H9 (cell line): ENCODE data around the gene PPIP5K2. TPM values are rescaled to one million over a fixed set of nuclear protein-coding genes. Genes with fewer than 3 reads are reported as not detected.

ENCODE experiments used
- DNase-seq: peaks from one replicate; pipeline ENCODE4 v3.0.0-alpha.2; 2017
- H2AFZ ChIP-seq: one replicate; pipeline ENCODE4 v1.6.1; 2013; ENCODE audit warnings: mild to moderate bottlenecking, low read length, control low read depth, moderate library complexity
- H2AK5ac ChIP-seq: 2 replicates; pipeline ENCODE4 v1.6.1; 2013; ENCODE audit warnings: low read length, control low read depth, mixed read lengths; ENCODE audit not compliant: insufficient read length
- H2BK120ac ChIP-seq: one replicate; pipeline ENCODE4 v1.6.1; 2013; ENCODE audit warnings: low read depth, mild to moderate bottlenecking, low read length, control low read depth, inconsistent platforms; ENCODE audit not compliant: poor library complexity, severe bottlenecking
- H2BK12ac ChIP-seq: 2 replicates; pipeline ENCODE4 v1.6.1; 2013; ENCODE audit warnings: low read length, control low read depth, mixed read lengths, low read depth; ENCODE audit not compliant: insufficient read length
- H2BK15ac ChIP-seq: 2 replicates; pipeline ENCODE4 v1.6.1; 2013; ENCODE audit warnings: low read depth, low read length, control low read depth
- H2BK20ac ChIP-seq: one replicate; pipeline ENCODE4 v1.6.1; 2013; ENCODE audit warnings: low read depth, mild to moderate bottlenecking, low read length, control low read depth, inconsistent platforms; ENCODE audit not compliant: poor library complexity, severe bottlenecking
- H2BK5ac ChIP-seq: 2 replicates; pipeline ENCODE4 v1.6.1; 2013; ENCODE audit warnings: low read length, control low read depth, mixed read lengths; ENCODE audit not compliant: insufficient read length
- H3K14ac ChIP-seq: 2 replicates; pipeline ENCODE4 v1.6.1; 2013; ENCODE audit warnings: low read length, control low read depth; ENCODE audit not compliant: insufficient read depth
- H3K18ac ChIP-seq: 2 replicates; pipeline ENCODE4 v1.6.1; 2013; ENCODE audit warnings: low read depth, mild to moderate bottlenecking, mixed read lengths, low read length, control low read depth; ENCODE audit not compliant: insufficient read length
- H3K23ac ChIP-seq: 2 replicates; pipeline ENCODE4 v1.6.1; 2013; ENCODE audit warnings: low read length, control low read depth, mixed read lengths, low read depth; ENCODE audit not compliant: insufficient read length
- H3K23me2 ChIP-seq: 2 replicates; pipeline ENCODE4 v1.6.1; 2013; ENCODE audit warnings: low read depth, mild to moderate bottlenecking, mixed read lengths, low read length, control low read depth; ENCODE audit not compliant: insufficient read length, poor library complexity, severe bottlenecking
- H3K27ac ChIP-seq: 2 replicates; pipeline ENCODE4 v1.5.1; 2013; ENCODE audit warnings: low read length, control low read depth, mixed read lengths, low read depth; ENCODE audit not compliant: insufficient read length
- H3K27me3 ChIP-seq: 2 replicates; pipeline ENCODE4 v1.6.1; 2013; ENCODE audit warnings: low read length, control low read depth, inconsistent platforms; ENCODE audit not compliant: insufficient read depth
- H3K4ac ChIP-seq: 2 replicates; pipeline ENCODE4 v1.6.1; 2013; ENCODE audit warnings: low read depth, mild to moderate bottlenecking, control low read depth, inconsistent platforms, low read length, moderate library complexity
- H3K4me1 ChIP-seq: 2 replicates; pipeline ENCODE4 v1.6.1; 2013; ENCODE audit warnings: low read length, control low read depth, inconsistent platforms; ENCODE audit not compliant: insufficient read depth
- H3K4me2 ChIP-seq: 2 replicates; pipeline ENCODE4 v1.6.1; 2013; ENCODE audit warnings: low read length, control low read depth, mixed read lengths; ENCODE audit not compliant: insufficient read length, insufficient read depth
- H3K56ac ChIP-seq: 2 replicates; pipeline ENCODE4 v1.6.1; 2013; ENCODE audit warnings: low read depth, mild to moderate bottlenecking, mixed read lengths, low read length, control low read depth; ENCODE audit not compliant: insufficient read length
- H3K79me1 ChIP-seq: 2 replicates; pipeline ENCODE4 v1.6.1; 2013; ENCODE audit warnings: low read depth, mild to moderate bottlenecking, moderate library complexity, low read length, control low read depth, inconsistent platforms; ENCODE audit not compliant: insufficient read depth, poor library complexity, severe bottlenecking
- H3K79me2 ChIP-seq: 2 replicates; pipeline ENCODE4 v1.6.1; 2013; ENCODE audit warnings: low read length, control low read depth, inconsistent platforms; ENCODE audit not compliant: insufficient read depth
- H3K9ac ChIP-seq: 2 replicates; pipeline ENCODE4 v1.6.1; 2013; ENCODE audit warnings: low read length, control low read depth, mixed read lengths; ENCODE audit not compliant: insufficient read length; ENCODE audit errors: extremely low read depth
- H3K9me3 ChIP-seq: one replicate; pipeline ENCODE4 v1.6.1; 2013; ENCODE audit warnings: low read depth, low read length, inconsistent platforms; ENCODE audit not compliant: control insufficient read depth
- H3T11ph ChIP-seq: one replicate; pipeline ENCODE4 v1.6.1; 2013; ENCODE audit warnings: mild to moderate bottlenecking, low read length, control low read depth, inconsistent platforms
- H4K20me1 ChIP-seq: one replicate; pipeline ENCODE4 v1.6.1; 2013; ENCODE audit not compliant: control insufficient read depth, insufficient read length, insufficient read depth
- H4K5ac ChIP-seq: 2 replicates; pipeline ENCODE4 v1.6.1; 2013; ENCODE audit warnings: low read depth, mild to moderate bottlenecking, mixed read lengths, low read length, control low read depth; ENCODE audit not compliant: insufficient read length
- H4K8ac ChIP-seq: replicated peaks from 2 replicates; pipeline ENCODE4 v1.6.1; 2013; ENCODE audit warnings: low read length, control low read depth, mixed read lengths, low read depth; ENCODE audit not compliant: insufficient read length
- H4K91ac ChIP-seq: 2 replicates; pipeline ENCODE4 v1.6.1; 2013; ENCODE audit warnings: low read depth, mild to moderate bottlenecking, moderate library complexity, mixed read lengths, low read length, control low read depth; ENCODE audit not compliant: insufficient read length
- H3K27ac Mint-ChIP-seq, 3 experiments: 2 replicates in 2 of 3; 3 replicates in 1 of 3; pipeline ENCODE4 v1.8.0; 2020 to 2021; ENCODE audit warnings: mixed read lengths in 3 of 3, mild to moderate bottlenecking in 1 of 3, moderate library complexity in 1 of 3
- H3K27me3 Mint-ChIP-seq: 2 replicates; pipeline ENCODE4 v1.8.0; 2021; ENCODE audit warnings: low read depth, mild to moderate bottlenecking, moderate library complexity, mixed read lengths
- H3K36me3 Mint-ChIP-seq, 3 experiments: 2 replicates in 2 of 3; 3 replicates in 1 of 3; pipeline ENCODE4 v1.8.0; 2020 to 2021; ENCODE audit warnings: low read depth in 3 of 3, mixed read lengths in 3 of 3; ENCODE audit not compliant: insufficient read depth in 1 of 3
- H3K4me1 Mint-ChIP-seq, 2 experiments: 2 replicates each; pipeline ENCODE4 v1.8.0; 2020; ENCODE audit warnings: mixed read lengths in 2 of 2
- H3K4me3 Mint-ChIP-seq, 2 experiments: 2 replicates in 1 of 2; 3 replicates in 1 of 2; pipeline ENCODE4 v1.8.0; 2020 to 2021; ENCODE audit warnings: mild to moderate bottlenecking in 2 of 2, mixed read lengths in 2 of 2, moderate library complexity in 1 of 2
- H3K9me3 Mint-ChIP-seq, 2 experiments: 2 replicates in 1 of 2; 3 replicates in 1 of 2; pipeline ENCODE4 v1.8.0; 2020; ENCODE audit warnings: mild to moderate bottlenecking in 2 of 2, mixed read lengths in 2 of 2, moderate library complexity in 1 of 2
- WGBS: extraction: QIAGEN DNeasy Blood & Tissue Kit; methylation state at CpG from one replicate; pipeline ENCODE4 v1.1.7; 2013; ENCODE audit warnings: missing lambda C conversion rate, low lambda C conversion rate, mixed read lengths; ENCODE audit not compliant: insufficient read length; ENCODE audit errors: extremely low coverage; 5-methylcytosine and 5-hydroxymethylcytosine counted together
- total RNA-seq: library from RNA; stranded (reverse); gene quantifications from 2 replicates; pipeline ENCODE4 v1.2.1, GENCODE V29; 2021
- TF ChIP-seq, protein P1 (sequence below): fragments of 200-600 bp; sonication (generic); conservative IDR thresholded peaks from 3 replicates; pipeline ENCODE4 v1.8.0; 2021; ENCODE audit warnings: antibody characterized with exemption, mild to moderate bottlenecking

The PPIP5K2 gene
- total RNA-seq, 1 experiment from 2014 or later: 43.8 TPM

DNA sequence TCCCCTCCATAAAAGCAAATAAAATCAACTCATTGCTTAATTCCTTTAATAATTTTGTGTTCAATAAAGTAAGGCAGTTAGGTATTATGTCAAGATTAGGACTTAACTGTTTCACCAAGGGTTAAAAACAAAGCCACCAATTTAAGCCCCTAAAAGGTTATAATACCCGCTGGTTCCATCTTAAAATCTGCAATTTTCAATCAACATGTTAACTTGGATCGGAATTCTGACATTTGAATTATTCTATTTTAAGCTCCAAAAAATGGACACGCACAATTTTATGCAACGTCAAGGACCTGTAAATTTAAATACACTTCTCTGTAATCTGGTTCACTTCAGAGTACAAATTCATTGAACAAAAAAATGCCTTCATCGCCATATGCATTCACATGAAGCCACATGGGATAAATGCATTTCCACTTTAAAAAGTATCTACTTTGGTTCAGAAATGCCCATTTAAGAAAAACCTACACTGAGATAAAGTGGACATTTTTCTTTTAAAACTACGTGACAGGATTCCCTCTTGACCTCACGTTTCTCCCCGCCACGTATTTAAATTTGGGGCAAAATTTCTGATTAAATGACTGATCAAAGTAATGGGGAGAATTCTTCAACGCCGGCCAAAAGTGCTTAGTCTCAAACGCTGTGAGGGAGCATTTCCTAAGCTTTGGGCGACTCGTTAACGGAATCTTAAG is 884 bp upstream of the PPIP5K2 start:
- TF ChIP-seq, protein P1, sequence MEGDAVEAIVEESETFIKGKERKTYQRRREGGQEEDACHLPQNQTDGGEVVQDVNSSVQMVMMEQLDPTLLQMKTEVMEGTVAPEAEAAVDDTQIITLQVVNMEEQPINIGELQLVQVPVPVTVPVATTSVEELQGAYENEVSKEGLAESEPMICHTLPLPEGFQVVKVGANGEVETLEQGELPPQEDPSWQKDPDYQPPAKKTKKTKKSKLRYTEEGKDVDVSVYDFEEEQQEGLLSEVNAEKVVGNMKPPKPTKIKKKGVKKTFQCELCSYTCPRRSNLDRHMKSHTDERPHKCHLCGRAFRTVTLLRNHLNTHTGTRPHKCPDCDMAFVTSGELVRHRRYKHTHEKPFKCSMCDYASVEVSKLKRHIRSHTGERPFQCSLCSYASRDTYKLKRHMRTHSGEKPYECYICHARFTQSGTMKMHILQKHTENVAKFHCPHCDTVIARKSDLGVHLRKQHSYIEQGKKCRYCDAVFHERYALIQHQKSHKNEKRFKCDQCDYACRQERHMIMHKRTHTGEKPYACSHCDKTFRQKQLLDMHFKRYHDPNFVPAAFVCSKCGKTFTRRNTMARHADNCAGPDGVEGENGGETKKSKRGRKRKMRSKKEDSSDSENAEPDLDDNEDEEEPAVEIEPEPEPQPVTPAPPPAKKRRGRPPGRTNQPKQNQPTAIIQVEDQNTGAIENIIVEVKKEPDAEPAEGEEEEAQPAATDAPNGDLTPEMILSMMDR: no peak
- Histone ChIP-seq H2AK5ac (no peak overlapping the region), H3K4me2 (peak overlapping the region; percentile 61), H3K79me2 (no peaks in the 10 kb centered on the region), H4K20me1 (no peaks in the 10 kb centered on the region), H3K23me2 (peaks cover 4% of the 10 kb centered on the region), H2AFZ (peak overlapping the region; percentile 24), H4K91ac (no peak overlapping the region), H2BK20ac (no peak overlapping the region), H3T11ph (no peak overlapping the region), H3K79me1 (no peaks in the 10 kb centered on the region), H3K18ac (peak overlapping the region; percentile 86), H3K9ac (peak overlapping the region; percentile 95), H3K27ac (peak overlapping the region; percentile 92), H3K9me3 (no peaks in the 10 kb centered on the region), H2BK15ac (no peak overlapping the region), H3K27me3 (no peaks in the 10 kb centered on the region), H3K4ac (no peak overlapping the region; the same call in 1 of the 2 replicates), H3K4me1 (no peaks in the 10 kb centered on the region), H3K56ac (peak overlapping the region; percentile 30), H4K5ac (peak overlapping the region; percentile 28), H2BK12ac (no peak overlapping the region), H2BK120ac (peak overlapping the region; percentile 0), H3K14ac (peak overlapping the region; percentile 89; the same call in 1 of the 2 replicates), H2BK5ac (no peak overlapping the region), H3K23ac (no peak overlapping the region), H4K8ac (peak overlapping the region; percentile 15)
- no CpG with 5 or more reads among the region's 15 CpGs for WGBS
- no peaks in the 10 kb centered on the region for H3K9me3 Mint-ChIP-seq
- H3K36me3 Mint-ChIP-seq: peaks cover 0 to 2% (median 0%) of the 10 kb centered on the region in 3 experiments; a peak in 1 of 7 replicates
- peaks cover 15 to 17% of the 10 kb centered on the region in 2 experiments for H3K4me1 Mint-ChIP-seq
- H3K27ac Mint-ChIP-seq: peak overlapping the region; percentile 100
- no peaks in the 10 kb centered on the region for H3K27me3 Mint-ChIP-seq
- DNase-seq: no peak
- peak overlapping the region; percentile 97 to 99 for H3K4me3 Mint-ChIP-seq
